OCI-LY3 (cell line): ENCODE measurements around the gene MGAT4A.
A peak's percentile ranks its signal among the peaks of the same experiment; 100 is the strongest.

Experiments used
- H2AFZ ChIP-seq: fragments of 200-600, 300-600 bp; shearing (Covaris generic); 2 replicates; pipeline ENCODE4 v1.6.0; 2014; ENCODE audit warnings: antibody characterized with exemption, low read depth, low read length
- H3K27ac ChIP-seq: fragments of 200-600, 300-600 bp; sonication (generic); 2 replicates; pipeline ENCODE4 v1.5.1; 2014; ENCODE audit warnings: mild to moderate bottlenecking, low read length, moderate library complexity, mixed read lengths
- H3K27me3 ChIP-seq: fragments of 200-600, 300-600 bp; sonication (generic); 2 replicates; pipeline ENCODE4 v1.6.1; 2014; ENCODE audit warnings: low read depth, low read length, mixed read lengths
- H3K36me3 ChIP-seq: fragments of 200-600, 300-600 bp; sonication (generic); replicated peaks from 2 replicates; pipeline ENCODE3; 2014; ENCODE audit warnings: low read depth, low read length, mixed read lengths
- H3K4me1 ChIP-seq: fragments of 300-600, 200-600 bp; sonication (generic); 2 replicates; pipeline ENCODE4 v1.6.1; 2014; ENCODE audit warnings: low read length, mixed read lengths
- H3K4me2 ChIP-seq: fragments of 200-600, 300-600 bp; sonication (generic); 2 replicates; pipeline ENCODE4 v1.6.1; 2014; ENCODE audit warnings: low read length, mixed read lengths
- H3K4me3 ChIP-seq: fragments of 300-600, 200-600 bp; sonication (generic); 2 replicates; pipeline ENCODE4 v1.5.1; 2014; ENCODE audit warnings: antibody characterized with exemption, mild to moderate bottlenecking, low read length, moderate library complexity
- H3K79me2 ChIP-seq: fragments of 300-600, 200-600 bp; shearing (Covaris generic); 2 replicates; pipeline ENCODE4 v1.6.1; 2014; ENCODE audit warnings: mild to moderate bottlenecking, low read length, mixed read lengths
- H3K9ac ChIP-seq: fragments of 300-600, 200-600 bp; shearing (Covaris generic); 2 replicates; pipeline ENCODE4 v1.6.0; 2014; ENCODE audit warnings: mild to moderate bottlenecking, low read length, moderate library complexity
- H3K9me3 ChIP-seq: fragments of 200-600, 300-600 bp; shearing (Covaris generic); 2 replicates; pipeline ENCODE4 v1.6.1; 2014; ENCODE audit warnings: low read length, mixed read lengths; ENCODE audit not compliant: insufficient read depth
- H4K20me1 ChIP-seq: fragments of 200-600, 300-600 bp; sonication (generic); 2 replicates; pipeline ENCODE4 v1.6.1; 2016; ENCODE audit warnings: low read length, mixed read lengths; ENCODE audit not compliant: insufficient read depth
- CTCF ChIP-seq: fragments of 200-600, 300-600 bp; sonication (generic); IDR thresholded peaks from 2 replicates; pipeline ENCODE4 v1.5.1; 2014; ENCODE audit warnings: antibody characterized with exemption, low read length, low read depth
- EZH2phosphoT487 ChIP-seq: fragments of 200-600 bp; shearing (Covaris generic); IDR thresholded peaks from 2 replicates; pipeline ENCODE4 v1.6.1; 2018; ENCODE audit warnings: antibody characterized with exemption, mixed run types, low read depth

Gene MGAT4A

GRCh38 chr2:98637401-98638147, 93.4 kb downstream of the MGAT4A start:
- peak overlapping the region; percentile 35 for H3K27ac ChIP-seq
- H3K27me3 ChIP-seq, result no peaks in the 10 kb centered on the region
- H3K9ac ChIP-seq, result peak overlapping the region; percentile 36; the same call in 1 of the 2 replicates
- H3K4me3 ChIP-seq, result peak overlapping the region; percentile 61
- H3K4me1 ChIP-seq, result peaks cover 8% of the 10 kb centered on the region
- no peaks in the 10 kb centered on the region for H3K9me3 ChIP-seq
- TF ChIP-seq CTCF (no peak), EZH2phosphoT487 (no peak)
- no peaks in the 10 kb centered on the region for H4K20me1 ChIP-seq
- peak overlapping the region; percentile 85 for H3K4me2 ChIP-seq
- H2AFZ ChIP-seq, result peak overlapping the region; percentile 56
- H3K79me2 ChIP-seq, result no peaks in the 10 kb centered on the region
- H3K36me3 ChIP-seq, result no peaks in the 10 kb centered on the region

- Histone ChIP-seq H3K27ac (no peak overlapping the region), H3K9ac (no peak overlapping the region), H3K4me3 (no peak overlapping the region), H3K4me2 (no peak overlapping the region), H2AFZ (no peak overlapping the region), H3K36me3 (no peaks in the 10 kb centered on the region), H3K79me2 (no peaks in the 10 kb centered on the region), H3K9me3 (no peaks in the 10 kb centered on the region), H3K4me1 (peaks cover 8% of the 10 kb centered on the region), H3K27me3 (no peaks in the 10 kb centered on the region), H4K20me1 (no peaks in the 10 kb centered on the region)
- TF ChIP-seq EZH2phosphoT487, result no peak
- peak; percentile 42 for TF ChIP-seq CTCF
Observed at GRCh38 chr2:98634406-98635092, 96.4 kb downstream of the MGAT4A start.

- no peak for TF ChIP-seq EZH2phosphoT487
- peaks cover 1% of the 10 kb centered on the region for H3K4me1 ChIP-seq
- no peaks in the 10 kb centered on the region for H3K79me2 ChIP-seq
- H3K4me3 ChIP-seq, result no peak overlapping the region
- peaks cover 3% of the 10 kb centered on the region; the same call in 1 of the 2 replicates for H3K27me3 ChIP-seq
- H3K4me2 ChIP-seq, result no peak overlapping the region
- no peaks in the 10 kb centered on the region for H3K9me3 ChIP-seq
- no peak overlapping the region for H3K27ac ChIP-seq
- H2AFZ ChIP-seq, result no peak overlapping the region
- H4K20me1 ChIP-seq, result no peaks in the 10 kb centered on the region
- no peak overlapping the region for H3K9ac ChIP-seq
- no peaks in the 10 kb centered on the region for H3K36me3 ChIP-seq
Observed at GRCh38 chr2:98632351-98632750, 98.6 kb downstream of the MGAT4A start.

DNA sequence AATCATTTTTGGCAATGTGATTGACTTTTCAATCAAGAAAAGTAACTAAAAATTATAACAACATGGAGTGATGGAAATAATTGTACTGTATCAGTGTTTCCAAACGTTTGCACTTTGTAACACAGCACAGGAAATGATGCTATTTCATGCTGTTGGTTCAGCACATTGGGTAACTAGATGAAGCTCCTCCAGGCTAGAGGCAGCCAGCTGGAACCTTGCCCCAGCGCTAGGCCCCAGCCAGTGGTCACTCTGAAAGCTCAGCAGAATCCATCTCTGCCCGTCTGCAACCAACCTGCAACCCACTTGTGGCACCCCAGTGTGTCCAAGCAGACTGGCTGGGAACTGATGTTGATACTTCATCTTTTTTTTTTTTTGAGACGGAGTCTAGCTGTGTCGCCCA, 107.3 kb downstream of the MGAT4A start:
- Histone ChIP-seq H3K9me3 (no peaks in the 10 kb centered on the region), H3K4me3 (no peak overlapping the region), H3K27me3 (peaks cover 3% of the 10 kb centered on the region; the same call in 1 of the 2 replicates), H3K4me2 (no peak overlapping the region), H3K36me3 (no peaks in the 10 kb centered on the region), H3K9ac (no peak overlapping the region), H3K27ac (no peak overlapping the region), H2AFZ (no peak overlapping the region), H4K20me1 (no peaks in the 10 kb centered on the region), H3K79me2 (no peaks in the 10 kb centered on the region), H3K4me1 (no peaks in the 10 kb centered on the region)
- TF ChIP-seq EZH2phosphoT487 (no peak), CTCF (no peak)
